ENCODE measurements around the gene SDHAF1.
A peak's percentile ranks its signal among the peaks of the same experiment; 100 is the strongest.
"Not testable (repeated sequence)": the region's sequence is repeated elsewhere in the genome, so short reads cannot be mapped to it uniquely, and the experiment has no call there.

SDHAF1 gene

DNA sequence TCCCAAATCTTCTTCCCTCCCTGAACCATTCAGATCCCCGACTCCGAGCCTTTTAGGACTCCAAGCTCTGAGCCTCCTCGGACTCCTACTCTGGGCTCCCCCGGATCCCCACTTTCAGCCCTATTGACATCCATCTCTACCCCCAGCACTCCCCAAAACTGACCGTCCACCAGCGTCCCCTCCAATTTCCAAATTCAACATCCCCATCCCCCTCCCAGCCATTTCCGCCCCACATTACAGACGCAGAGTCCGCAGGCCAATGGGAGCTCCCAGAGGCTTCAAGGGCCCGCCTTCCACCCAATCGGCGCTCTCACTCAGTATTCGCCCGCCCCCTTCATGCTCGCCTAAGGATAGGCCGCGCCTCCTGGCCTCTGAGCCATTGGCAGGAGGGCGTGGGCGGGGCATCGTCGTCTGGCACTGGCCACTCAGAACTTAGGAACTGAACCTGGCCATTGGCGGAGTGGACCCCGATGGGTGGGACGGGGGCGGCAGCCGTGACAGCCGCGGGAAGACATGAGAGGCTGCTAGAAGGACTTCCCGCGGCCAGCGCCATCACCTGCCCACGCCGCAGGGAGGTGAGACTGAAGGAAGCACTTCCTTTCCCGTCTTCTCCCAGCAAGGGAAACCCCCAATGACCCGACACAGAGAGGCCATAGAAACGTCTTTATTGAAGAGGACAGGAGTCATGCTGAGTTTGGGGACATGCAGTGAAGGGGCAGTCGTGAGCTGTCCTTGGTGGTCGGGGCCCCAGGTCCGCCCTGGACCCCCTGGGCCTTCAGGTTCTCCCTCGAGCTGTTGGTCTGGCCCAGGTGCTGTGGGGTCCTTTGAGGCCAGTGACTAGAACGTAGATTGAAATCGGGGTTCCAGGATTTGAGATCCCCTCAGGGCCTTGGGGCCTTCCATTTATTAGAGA, 19.3 kb downstream of the SDHAF1 start, which contains the start of gene ALKBH6:
Gene ALKBH6, minus strand, starts transcription at position 202 of the 913 bp plus-strand sequence. CDS start 816 bp downstream, outside the sequence.
- peak; percentile 100 for DNase-seq (ENCODE audit: low read depth)

DNA sequence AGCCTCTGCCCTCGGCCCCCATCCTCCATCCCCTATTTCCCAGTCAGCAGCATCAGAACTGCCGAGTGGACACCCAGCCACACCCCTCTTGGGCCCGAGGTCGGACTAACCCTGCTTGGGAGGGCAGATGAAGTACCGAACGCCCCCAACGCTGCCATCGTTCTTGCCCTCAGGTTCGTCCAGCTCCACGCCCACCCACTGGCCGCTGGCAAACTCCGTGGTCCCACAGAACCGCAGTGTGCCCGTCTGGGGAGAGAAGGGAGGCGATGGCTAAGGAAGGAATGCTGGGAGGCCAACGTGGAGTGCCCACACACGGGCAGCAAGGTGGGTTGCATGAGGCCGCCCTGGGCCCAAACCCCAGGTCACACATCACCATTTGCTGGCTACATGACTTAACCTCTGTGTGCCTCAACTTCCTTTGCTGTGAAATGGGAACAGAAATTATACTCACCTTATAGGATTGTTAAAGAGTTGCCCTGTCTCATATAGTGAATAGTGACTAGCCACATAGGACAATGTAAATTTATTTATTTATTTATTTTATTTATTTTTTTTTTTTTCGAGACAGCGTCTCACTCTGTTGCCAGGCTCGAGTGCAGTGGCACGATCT, 24.2 kb downstream of the SDHAF1 start:
- DNase-seq (ENCODE audit: low read depth) = no peak

DNA sequence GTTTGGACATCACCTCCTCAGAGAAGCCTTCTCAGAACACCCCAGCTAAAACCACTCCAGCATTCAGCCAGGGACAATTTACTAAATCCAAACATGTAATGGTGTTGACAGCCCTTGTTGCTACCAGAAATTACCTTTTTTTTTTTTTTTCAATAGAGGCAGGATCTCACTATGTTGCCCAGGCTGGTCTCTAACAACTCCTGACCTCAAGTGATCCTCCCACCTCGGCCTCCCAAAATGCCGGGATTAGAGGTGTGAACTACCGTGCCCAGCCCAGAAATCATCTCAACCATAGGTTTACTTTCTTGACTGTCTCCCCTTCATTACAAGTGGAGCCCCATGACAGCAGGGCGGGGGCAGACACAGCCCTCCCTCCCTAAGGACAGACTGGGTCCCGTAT, 28.4 kb downstream of the SDHAF1 start:
- DNase-seq (ENCODE audit: low read depth) = no peak

DNA sequence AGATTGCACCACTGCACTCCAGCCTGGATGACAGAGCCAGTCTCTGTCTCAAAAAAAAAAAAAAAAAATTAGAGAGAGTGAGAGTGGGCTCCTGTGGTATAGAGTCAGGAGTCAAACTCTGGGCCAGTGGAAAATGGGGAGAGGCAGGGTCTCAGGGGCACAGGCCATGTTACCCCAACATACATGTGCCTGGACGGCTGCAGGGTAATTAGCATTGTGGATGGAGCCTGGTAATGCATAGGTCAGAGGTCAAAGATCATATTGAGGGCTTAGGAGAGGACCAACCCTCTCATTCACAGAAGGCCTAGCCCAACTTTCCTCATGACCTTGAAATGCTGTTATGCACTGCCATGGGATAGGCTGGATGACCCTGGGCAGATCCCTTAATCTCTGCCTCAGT, 30.6 kb downstream of the SDHAF1 start:
- DNase-seq (ENCODE audit: low read depth) = no peak

DNA sequence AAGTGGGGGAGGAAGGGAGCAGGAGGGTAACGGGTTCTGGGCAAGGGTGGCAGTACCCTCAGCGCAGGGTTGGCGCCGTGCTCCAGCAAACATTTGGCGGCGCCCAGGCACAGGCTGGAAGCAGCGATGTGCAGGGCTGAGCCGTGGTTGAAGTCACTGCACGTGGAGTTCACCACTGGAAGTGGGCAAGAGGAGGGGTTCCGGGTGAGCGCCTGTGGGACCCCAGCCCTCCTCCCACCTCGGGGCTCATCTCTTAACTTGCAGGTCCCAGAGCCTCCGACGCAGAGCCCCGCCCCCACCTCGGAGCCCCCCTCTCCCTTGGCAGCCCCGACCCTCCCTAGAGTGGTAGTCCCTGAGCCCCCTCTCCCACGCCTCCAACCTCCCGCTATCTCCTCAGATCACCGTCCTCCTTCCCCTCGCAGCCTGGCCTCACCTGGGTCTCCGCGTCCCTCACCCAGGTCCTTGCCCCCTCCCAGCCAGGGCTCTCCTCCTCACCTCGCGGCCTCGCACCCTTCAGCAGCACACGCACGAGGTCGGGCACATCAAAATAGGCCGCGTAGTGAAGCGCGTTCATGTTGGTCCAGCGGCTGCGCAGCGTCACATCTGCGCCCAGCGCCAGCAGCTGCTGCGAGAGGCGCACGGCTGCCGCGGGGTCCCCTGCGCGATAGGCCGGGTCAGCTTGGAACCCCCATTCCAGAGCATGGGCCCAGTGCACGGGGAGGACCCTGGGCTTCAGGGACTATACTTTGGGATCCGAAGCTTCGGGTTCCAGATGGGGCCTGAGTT, 31.3 kb downstream of the SDHAF1 start:
- no peak for DNase-seq (ENCODE audit: low read depth)

DNA sequence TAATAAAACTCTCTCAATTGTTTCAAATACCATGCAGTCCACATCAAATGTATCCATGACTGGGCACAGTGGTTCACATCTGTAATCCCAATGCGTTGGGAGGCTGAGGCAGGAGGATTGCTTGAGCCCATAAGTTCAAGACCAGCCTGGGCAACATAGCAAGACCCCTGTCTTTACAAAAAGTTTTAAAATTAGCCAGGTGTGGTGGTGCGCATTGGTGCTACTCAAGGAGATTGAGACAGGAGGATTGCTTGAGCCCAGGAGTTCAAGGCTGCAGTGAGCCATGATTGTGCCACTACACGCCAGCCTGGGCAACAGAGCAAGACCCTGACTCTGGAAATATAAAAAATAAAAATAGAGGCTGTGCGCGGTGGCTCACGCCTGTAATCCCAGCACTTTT, 32.7 kb downstream of the SDHAF1 start:
- DNase-seq (ENCODE audit: low read depth) = no peak

DNA sequence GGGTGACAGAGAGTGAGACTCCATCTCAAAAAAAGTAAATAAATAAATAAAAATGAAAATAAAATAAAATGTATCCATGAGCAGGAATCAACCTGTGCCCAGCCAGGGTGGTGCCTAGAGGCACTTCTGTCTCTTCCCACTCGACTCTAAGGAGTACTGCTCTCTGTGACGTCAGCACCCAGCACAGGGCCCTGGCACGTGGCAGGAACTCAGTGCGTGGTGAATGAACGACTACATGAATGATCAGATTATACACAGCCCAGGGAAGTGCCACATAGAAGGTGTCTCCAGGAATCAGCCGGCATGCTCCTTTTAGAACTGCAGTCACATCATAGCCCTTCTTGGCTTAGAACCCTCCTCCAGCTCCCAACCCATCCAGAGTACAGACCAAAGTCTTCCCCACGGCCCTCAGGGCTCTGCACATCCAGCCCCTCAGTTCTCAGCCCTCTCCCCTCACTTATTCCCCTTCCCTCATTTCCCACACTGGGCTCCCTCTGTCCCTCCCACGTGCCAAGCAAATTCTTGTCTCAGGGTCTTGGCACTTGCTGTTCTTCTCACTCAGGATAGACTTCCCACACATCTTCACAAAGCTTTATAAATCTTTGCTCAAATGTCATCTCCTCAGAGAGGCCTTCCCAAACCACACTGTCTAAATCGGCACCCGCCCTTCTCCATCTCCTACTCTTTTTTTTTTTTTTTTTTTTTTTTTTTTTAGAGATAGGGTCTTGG, 33.5 kb downstream of the SDHAF1 start:
- no peak for DNase-seq (ENCODE audit: low read depth)

DNA sequence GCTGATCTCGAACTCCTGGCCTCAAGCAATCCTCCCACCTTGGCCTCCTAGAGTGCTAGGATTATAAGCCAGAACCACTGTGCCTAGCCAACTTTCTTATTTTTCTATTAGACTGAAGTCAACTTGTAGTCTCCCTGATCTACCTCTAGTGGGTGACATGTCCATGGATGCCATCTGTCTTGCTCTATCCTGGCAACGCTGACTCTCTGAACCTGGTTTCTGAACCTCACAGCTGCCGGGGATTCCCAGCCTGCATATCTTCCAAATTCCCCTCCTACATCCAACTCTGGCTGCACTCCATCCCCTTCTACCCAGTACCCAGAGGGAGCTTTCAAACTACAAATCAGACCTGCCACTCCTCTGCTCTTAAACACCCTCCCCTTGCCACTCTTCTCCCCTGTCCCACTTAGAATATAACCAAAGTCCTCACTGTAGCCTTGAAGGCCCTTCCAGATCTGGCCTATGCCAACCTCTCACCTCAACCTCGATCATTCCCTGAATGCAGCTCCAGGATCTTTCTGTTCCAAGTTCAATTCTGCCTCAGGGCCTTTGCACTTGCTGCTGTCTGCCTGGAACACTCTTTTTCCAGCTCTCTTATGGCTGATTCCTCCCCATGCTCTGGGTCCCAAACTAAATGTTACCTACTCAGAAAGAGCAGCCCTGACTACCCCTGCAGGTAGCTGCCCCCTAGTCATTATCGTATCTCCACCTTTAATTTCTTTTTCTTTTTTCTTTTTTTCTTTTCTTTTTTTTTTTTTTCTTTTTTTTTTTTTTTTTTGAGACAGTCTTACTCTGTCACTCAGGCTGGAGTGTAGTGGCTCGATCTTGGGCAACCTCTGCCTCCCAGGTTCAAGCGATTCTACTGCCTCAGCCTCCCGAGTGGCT, 35.5 kb downstream of the SDHAF1 start:
- DNase-seq (ENCODE audit: low read depth) = no peak

DNA sequence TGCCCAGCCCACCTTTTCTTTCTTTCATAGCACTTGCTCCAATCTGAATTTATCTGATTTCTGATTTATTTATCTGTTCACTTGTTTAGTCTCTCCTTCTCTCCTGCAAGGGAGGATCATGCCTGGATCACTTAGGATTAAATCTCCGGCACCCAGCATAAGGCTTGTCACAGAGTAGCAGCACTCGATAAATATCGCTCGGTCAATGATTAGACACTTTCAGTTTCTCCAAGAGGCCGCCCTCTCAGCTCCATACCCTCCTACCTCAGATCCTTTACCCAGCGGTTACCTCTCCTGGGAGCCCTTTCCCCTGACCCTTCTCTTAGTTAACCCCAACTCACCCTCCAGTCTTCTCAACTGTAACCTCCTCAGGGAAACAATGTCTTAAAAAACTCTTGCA, 36.3 kb downstream of the SDHAF1 start:
- no peak for DNase-seq (ENCODE audit: low read depth)

DNA sequence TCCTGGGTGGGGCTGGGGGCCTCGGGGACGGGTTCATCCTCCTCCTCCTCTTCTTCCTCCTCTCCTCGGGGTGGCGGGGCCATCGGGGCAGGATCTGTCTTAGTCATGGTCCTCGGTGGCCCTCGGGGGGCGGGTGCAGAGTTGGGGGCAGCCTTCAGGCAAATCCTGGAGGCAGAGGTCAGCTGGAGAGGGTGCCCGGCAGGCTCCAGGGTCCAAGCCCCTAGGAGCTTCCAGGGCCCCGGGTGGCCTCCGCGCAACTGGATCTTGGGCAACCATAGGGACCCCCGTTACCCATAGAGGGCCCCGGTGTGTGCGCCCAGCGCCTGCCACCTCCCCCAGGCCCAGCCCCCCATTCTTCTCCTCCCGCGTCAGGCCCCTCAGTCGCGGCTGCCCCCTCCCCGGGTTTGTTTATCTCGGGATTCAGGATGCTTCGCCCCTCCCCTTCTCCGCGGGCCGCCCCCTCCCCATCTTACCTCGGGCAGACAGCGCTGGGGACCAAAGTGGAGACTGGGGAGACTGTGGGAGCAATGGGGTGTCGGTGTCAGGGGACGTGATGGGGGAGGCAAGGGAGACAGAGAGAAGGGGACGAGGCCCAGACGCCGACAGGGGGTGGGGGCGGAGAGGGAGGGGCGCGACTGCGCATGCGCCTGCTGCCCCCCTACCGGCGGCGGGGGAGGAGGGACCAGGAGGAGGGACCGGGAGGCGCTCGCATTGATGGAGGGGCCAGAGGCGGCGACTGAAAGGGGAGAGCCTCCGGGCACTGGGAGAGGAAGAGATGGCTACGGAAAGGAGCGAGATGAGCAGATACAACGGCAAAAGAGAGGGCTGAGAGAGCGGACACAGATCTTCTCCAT, 37.5 kb downstream of the SDHAF1 start, which contains the start of gene CLIP3:
Gene CLIP3, minus strand, starts transcription at position 623 of the 854 bp plus-strand sequence. Its CDS starts 516 bp downstream, at position 107.
- DNase-seq (ENCODE audit: low read depth) = no peak

DNA sequence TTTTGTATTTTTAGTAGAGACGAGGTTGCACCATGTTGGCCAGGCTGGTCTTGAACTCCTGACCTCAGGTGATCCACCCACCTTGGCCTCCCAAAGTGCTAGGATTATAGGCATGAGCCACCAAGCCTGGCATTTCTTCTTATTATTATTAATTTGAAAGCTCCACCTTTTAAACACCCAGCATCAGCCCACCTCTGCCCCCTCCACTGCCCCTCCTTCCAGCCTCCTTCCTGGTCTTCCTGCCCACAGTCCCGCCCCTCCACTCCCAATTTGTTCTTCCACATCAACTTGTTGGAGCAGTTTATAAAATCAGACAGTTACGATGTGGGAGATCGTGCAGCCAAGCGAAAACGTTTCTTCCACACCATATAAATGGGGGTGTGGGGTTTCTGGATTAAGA, 45.5 kb downstream of the SDHAF1 start:
- no peak for DNase-seq (ENCODE audit: low read depth)

DNA sequence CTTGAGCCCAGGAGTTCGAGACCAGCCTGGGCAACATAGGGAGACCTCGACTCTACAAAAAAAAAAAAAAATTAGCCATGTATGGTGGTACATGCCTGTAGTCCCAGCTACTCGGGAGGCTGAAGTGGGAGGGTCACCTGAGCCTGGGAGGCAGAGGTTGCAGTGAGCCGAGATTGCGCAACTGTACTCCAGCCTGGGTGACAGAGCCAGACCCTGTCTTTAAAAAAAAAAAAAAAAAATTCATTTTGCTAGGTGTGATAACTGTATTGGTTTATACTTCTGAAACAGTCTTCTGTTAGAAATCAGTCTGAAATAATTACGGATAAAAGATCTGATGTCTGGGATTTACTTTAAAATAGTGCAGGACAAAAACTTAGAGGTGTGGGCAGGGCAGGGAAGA, 46.1 kb downstream of the SDHAF1 start:
- not testable (repeated sequence) for DNase-seq (ENCODE audit: low read depth)

DNA sequence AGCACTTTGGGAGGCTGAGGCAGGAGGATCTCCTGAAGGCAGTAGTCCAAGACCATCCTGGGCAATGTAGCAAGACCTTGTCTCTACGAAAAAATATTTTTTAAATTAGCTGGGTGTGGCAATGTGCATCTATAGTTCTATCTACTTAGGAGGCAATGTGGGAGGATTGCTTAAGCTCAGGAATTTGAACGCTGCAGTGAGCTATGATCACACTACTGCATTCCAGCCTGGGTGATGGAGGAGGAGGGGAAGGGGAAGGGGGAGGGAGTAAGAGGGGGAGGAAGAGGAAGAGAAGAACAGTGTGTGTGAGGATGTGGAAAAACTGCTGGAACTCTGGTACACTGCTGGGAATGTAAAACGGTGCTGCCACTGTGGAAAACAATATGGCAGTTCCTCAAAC, 46.8 kb downstream of the SDHAF1 start:
- peak; percentile 85 for DNase-seq (ENCODE audit: low read depth)

DNA sequence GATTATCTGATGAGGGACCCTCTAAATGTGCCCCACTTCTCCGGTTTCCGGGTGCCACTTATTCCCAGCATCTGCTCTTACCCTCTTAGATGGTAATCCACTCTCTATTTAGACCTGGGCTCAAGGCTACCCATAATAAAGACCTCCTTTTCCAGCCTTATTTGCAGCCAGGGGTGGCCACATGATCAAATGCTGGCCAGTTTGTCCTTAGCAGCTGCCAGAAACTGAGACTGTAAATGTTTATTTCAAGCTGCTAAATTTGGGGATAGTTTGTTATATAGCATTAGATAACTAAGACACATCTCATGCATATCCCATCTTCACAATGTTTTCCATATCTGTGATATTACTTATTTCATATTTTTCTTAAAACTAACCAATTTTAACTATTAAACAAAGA, 49.0 kb downstream of the SDHAF1 start:
- no peak for DNase-seq (ENCODE audit: low read depth)
